Inflammatory macrophage treated with lipopolysaccharide for 1 hour (primary cell): ENCODE results near the gene HMMR.
A peak's percentile ranks its signal among the peaks of the same experiment; 100 is the strongest.
"Not testable (repeated sequence)": the region's sequence is repeated elsewhere in the genome, so short reads cannot be mapped to it uniquely, and the experiment has no call there.

Source experiments
- DNase-seq, 2 donors: peaks; one replicate each; pipeline ENCODE4 v3.0.0-alpha.2; 2020 to 2022

Gene HMMR, protein sequence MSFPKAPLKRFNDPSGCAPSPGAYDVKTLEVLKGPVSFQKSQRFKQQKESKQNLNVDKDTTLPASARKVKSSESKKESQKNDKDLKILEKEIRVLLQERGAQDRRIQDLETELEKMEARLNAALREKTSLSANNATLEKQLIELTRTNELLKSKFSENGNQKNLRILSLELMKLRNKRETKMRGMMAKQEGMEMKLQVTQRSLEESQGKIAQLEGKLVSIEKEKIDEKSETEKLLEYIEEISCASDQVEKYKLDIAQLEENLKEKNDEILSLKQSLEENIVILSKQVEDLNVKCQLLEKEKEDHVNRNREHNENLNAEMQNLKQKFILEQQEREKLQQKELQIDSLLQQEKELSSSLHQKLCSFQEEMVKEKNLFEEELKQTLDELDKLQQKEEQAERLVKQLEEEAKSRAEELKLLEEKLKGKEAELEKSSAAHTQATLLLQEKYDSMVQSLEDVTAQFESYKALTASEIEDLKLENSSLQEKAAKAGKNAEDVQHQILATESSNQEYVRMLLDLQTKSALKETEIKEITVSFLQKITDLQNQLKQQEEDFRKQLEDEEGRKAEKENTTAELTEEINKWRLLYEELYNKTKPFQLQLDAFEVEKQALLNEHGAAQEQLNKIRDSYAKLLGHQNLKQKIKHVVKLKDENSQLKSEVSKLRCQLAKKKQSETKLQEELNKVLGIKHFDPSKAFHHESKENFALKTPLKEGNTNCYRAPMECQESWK

DNA sequence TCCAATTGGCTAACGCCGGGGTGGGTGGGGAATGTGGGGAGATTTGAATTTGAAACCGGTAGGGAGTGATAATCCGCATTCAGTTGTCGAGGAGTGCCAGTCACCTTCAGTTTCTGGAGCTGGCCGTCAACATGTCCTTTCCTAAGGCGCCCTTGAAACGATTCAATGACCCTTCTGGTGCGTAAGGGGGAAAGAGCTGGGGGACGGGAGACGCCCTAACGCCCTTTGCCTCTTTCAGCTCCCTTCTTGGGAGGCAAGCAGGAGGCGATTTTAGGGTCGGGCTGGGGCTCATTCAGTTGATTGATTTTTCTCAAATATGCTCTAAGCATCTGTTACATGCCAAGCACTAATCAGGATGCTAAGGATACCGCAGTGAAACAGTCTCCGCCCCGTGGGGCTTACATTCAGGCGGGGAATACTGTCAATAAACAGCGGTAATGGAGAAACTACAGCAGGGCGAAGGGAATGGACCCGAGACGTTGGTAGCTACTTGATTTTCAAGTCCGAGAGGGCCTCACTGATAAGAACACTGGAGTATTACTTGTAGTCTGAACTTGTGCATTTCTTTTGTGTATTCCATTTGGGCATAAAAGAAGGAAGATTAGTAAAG, at the start of gene HMMR:
Gene HMMR (plus strand): TSS at position 71 of the 610 bp plus-strand sequence. CDS start 61 bp downstream, at position 132.
- DNase-seq, result no peak

GRCh38 chr5:163415673-163416072, 44.8 kb upstream of the HMMR start:
- DNase-seq, result not testable (repeated sequence)

DNA sequence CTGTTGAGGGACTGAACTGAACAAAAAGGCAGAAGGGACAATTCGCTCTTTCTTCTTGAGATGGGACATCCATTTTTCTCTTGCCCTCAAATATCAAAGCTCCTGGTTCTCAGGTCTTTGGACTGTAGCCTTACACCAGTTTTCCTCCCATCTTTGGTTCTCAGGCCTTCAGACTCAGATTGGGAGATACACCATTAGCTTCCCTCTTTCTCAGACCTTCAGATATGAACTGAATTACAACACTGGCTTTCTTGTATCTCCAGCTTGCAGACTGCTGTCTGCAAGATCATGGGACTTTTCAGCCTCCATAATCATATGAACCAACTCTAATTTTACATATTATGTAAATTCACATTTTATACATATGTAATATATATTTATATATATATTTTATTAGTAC, 35.6 kb upstream of the HMMR start:
- no peak for DNase-seq

DNA sequence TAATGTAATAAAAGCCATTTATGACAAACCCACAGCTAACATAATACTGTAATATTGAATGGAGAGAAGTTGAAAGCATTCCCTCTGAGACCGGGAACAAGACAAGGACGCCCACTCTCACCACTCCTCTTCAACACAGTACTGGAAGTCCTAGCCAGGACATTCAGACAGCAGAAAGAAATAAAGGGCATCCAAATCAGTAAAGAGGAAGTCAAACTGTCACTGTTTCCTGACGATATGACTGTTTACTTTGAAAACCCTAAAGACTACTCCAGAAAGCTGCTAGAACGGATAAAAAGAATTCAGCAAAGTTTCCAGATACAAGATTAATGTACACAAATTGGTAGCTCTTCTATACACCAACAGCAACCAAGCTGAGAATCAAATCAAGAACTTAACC, 34.3 kb upstream of the HMMR start:
- DNase-seq, result peak; percentile 21 to 26

DNA sequence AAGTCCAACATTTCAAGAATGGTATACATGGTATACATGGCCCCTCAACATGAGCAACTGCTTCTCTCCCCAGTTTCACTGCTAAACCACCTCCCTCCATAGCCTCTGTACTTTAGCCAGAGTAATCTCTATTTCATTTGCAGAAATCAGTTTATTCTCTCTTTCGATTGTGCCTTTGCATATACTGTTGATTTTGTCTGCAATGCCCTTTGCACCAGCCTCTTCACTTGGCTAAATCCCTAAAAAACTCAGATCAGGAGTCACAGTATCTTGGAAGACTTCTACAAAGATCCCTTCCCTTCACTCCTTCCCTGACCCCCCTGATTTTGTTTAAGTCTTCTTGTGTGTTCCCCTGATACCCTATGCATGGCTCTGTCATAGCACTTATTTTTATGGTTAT, 27.9 kb upstream of the HMMR start:
- DNase-seq, result no peak

DNA sequence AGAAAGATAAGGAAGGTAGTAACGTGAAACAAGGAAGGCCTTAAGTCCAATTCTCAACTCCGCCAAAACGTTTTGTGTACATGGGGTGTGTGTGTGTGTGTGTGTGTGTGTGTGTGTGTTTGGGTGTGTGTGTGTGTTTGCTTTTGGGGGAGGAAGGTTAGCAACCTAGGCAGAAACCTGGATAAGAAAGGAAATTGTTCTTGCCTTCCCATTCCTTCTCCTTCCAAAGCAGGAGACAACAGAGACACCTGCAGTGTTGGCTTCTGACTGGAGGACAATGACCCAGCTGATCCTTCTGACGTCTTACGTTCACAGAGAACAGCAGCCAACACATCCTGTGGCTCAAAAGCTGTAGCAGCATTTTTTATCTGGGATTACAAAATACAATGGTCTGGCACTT, 27.2 kb upstream of the HMMR start:
- DNase-seq, result no peak

DNA sequence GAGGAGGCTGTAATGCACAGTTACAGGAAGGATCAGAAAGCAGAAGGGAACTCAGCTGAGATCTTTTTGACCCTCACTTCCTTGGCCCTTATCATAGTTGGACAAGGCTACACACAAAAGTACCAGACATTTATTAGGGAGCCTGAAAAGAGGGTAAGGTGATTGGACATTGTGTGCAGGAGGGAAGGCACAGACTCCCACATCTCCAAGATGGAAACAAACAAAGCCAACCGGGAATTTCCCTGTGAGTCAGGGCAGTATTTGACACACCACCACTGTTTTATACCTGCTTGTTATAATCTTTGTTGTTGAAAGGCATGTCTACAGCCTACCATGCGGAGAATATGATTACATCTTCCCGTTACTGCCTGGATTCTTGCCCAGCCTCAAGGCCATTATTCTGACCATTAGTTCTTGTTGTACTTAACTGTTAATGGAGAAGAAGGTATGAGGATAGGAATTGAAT, 26.0 kb upstream of the HMMR start:
- peak; percentile 17 to 29 for DNase-seq

- no peak for DNase-seq
Observed at GRCh38 chr5:163436515-163436914, 23.9 kb upstream of the HMMR start.

- DNase-seq, result no peak
Observed at GRCh38 chr5:163437011-163437308, 23.5 kb upstream of the HMMR start.

DNA sequence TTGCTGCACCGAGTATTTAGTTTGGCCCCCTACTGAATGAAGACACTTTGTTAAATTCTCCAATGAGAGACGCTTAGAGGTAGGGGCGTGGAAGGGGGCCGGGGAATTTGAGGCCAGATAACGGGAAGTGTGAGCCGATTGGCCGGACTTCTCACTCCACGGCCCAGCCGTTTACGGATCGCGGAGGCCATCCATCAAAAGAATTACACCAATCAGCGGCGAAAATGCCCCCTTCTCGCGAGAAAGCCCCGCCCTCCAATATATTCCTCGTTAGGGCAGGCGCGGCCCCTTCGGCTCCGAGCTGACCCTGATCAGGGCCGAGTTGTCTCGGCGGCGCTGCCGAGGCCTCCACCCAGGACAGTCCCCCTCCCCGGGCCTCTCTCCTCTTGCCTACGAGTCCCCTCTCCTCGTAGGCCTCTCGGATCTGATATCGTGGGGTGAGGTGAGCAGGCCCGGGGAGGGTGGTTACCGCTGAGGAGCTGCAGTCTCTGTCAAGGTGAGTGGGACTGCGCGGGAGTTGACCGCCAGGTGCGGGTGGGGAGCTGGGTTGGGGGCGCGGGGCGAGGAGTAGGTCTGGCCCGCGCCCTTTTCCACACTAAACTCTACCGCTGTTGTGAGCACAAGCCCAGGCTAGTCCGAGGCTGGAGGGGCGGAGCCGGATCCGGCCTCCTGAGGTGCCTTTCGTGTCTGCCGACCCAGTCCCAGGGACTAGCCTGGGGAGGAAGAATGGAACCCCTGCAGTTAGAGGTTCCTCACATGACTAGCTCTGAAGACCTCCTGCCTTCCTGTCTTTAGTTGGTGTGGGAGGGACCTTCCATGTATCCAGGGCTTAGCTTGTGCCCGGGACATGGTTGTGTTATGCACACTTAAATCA, 22.9 kb upstream of the HMMR start, which contains the start of gene CCNG1:
Gene CCNG1 (plus strand): TSS at position 287 of the 874 bp plus-strand sequence. CDS start 1,662 bp downstream, outside the sequence.
- peak; percentile 97 for DNase-seq

- no peak for DNase-seq
Observed at GRCh38 chr5:163439092-163439425, 21.4 kb upstream of the HMMR start.

- DNase-seq, result no peak
Observed at GRCh38 chr5:163440954-163441353, 19.5 kb upstream of the HMMR start.

DNA sequence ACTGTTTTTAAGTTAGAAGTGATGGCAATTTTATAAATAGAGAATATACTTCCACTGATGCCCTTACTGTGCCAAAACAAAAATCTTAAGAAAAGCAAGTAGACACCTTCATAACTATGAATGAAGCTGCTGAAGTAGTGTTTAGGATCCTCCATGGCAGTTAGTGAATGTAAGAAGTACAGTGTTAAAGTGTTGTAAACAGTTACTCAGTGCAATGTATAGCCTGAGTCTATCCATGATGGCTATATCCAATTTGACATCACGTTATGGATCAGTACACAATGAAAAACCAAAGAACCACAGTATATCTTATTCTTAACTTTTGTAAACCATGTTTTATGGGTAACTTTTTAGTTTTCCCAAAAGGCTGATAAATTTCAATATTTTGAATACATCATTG, 15.9 kb upstream of the HMMR start:
- no peak for DNase-seq

DNA sequence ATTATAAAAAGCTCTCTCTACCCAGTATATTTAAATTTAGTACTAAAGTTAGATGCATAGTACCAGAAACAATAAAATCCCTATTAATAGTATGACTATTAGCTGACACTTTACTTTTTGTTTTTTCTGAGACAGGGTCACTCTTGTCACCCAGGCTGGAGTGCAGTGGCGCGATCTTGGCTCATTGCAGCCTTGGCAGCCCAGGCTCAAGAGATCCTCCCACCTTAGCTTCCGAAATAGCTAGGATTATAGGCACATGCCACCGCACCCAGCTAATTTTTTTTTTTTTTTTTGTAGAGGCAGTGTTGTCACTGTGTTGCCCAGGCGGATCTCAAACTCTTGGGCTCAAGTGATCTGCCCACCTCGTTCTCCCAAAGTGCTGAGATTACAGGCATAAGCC, 15.1 kb upstream of the HMMR start:
- no peak for DNase-seq

DNA sequence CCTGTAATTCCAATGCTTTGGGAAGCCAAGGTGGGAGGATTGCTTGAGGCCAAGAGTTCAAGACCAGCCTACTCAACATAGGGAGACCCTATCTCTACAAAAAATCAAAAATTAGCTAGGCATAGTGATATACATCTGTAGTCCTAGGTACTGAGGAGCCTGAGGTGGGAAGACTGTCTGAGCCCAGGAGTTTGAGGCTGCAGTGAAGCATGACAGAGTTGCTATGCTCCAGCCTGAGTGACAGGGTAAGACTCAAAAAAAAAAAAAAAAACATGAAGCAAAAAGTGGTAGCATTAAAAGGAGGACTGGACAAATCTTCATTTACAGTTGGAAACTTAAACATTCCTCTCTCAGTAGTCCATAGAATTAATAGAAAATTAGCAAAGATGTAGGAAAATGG, 13.2 kb upstream of the HMMR start:
- DNase-seq, result no peak

DNA sequence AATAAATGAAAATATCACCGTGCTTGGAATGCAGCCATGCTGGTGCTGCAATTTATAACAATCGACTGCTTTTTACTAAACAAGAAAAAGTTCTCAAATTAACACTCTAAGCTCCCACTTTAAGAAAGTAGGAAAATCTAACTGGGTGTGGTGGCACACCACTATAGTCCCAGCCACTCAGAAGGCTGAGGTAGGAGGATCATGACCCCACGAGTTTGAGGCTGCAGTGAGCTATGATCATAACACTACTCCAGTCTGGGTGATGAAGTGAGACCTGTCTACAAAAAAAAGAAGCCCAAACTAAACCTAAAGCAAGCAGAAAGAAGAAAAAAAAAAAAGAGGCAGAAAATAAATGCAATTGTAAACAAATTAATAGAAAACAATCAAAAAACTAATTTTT, 12.6 kb upstream of the HMMR start:
- no peak for DNase-seq

DNA sequence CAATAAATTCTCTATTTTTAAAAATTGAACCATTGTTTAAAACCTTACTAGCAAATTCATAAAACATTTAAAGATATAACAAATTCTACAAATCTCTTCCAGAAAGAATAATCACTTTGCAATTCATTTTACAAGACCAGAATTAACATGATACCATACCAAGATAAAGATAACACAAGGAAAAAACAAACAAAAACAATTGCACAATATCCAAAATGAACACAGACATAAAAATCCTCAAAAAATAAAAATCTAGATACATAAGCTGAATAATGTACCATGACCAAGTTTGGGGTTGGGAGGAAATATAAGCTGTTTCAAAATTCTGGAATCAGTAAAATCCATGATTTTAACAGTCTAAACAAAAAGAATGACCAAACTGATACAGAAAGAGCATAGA, 11.9 kb upstream of the HMMR start:
- no peak for DNase-seq

DNA sequence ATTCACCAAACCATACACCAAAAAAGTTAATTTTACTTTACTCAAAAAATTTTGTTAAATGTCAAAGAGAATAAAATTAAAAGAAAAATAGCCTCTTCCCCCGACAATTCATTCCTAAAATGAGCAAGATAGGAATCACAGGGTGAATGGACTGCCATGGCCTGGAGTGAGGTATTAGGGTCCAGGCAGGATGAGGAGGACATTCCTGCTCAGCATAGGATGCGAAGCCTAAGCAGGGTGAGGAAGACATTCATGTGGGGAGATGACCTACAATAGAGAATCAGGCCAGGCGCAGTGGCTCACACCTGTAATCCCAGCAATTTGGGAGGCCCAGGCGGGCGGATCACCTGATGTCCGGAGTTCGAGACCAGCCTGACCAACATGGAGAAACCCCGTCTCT, 8.9 kb upstream of the HMMR start:
- DNase-seq, result no peak

DNA sequence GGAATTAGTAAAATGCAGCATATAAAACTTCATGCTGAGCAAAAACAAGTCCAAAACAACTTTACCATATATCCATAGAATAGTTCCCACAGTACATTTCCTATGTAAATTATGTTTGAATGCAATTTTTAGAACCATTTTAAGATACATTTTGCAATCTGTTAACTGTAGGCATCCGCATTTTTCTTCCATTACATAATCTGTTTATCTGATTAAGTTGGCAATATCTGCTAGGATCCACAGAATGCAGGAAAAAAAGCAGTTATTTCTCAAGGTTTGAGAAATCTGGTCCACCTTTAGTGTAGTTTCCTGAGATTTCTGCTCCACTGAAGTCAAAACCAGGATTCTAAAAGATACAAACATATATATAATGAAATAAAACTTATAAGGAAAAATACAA, 6.7 kb upstream of the HMMR start:
- no peak for DNase-seq

DNA sequence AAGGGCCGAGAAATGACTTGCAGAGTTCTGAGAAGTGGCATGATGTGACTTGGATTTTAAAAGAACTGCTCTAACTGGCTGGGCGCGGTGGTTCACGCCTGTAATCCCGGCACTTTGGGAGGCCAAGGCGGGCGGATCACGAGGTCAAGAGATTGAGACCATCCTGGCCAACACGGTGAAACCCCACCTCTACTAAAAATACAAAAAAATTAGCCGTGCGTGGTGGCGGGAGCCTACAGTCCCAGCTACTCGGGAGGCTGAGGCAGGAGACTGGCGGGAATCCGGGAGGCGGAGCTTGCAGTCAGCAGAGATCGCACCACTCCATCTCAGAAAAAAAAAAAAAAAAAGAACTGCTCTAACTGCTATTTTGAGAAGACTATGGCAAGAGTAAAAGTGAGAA, 5.0 kb upstream of the HMMR start:
- DNase-seq, result not testable (repeated sequence)

- DNase-seq, result no peak
Observed at GRCh38 chr5:163456029-163456589, 4.3 kb upstream of the HMMR start.

DNA sequence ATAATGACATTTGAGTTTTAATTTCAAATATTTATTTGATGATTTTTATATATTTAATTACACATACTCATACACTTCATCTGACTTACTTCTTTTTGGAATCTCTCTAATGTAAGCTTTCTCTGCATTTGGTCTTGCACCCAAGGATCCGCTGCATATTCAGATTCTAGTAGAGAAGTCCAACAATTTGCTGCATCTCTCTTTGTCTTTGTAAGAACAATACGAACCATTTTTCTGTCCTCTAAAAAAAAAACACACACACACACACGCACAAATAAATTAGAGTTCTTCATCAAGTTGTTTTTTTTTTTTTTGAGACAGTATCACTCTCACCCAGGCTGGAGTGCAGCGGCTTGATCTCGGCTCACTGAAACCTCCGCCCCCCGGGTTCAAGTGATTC, 3.6 kb upstream of the HMMR start:
- no peak for DNase-seq
